Ovary (tissue), 3 donors: ENCODE results near the gene MDP1.

Experiments used
- EP300 ChIP-seq: sonication (generic); formaldehyde crosslinking; IDR thresholded peaks from one replicate; pipeline ENCODE4 v1.6.1; 2017; ENCODE audit warnings: antibody characterized with exemption
- POLR2A ChIP-seq: fragments of 450-650 bp; IDR thresholded peaks from one replicate; pipeline ENCODE4 v1.6.1; 2017; ENCODE audit warnings: antibody characterized with exemption, mild to moderate bottlenecking, moderate library complexity
- TF ChIP-seq, protein P1 (sequence below), 3 donors: fragments of 450-650 bp in 2 of 3; fragments of 200-600 bp in 1 of 3; IDR thresholded peaks; one replicate each; pipeline versions ENCODE4 v1.5.1 to v1.8.0; 2016 to 2022; ENCODE audit warnings: antibody characterized with exemption in 3 of 3, mild to moderate bottlenecking in 1 of 3
- donor health status: DM: no; HTN: no; CAD: no.

DNA sequence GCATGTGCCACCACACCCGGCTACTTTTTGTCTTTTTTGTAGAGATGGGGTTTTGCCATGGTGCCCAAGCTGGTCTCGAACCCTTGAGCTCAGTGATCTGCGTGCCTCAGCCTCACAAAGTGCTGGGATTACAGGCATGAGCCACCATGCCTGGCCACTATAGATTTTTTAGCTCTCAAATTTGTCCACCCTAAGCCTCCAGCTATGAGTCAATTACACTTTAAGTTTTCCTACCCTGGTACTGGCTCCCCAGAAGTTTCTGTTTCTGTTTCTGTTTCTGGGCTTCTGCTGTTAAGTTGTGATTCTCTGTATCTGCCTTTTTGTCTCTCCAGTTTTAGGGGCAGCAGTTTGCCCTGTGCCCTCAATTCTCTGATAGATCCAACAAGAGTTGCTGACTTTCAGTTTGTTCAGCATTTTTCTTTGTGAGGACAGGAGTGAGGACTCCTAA, 30.9 kb upstream of the MDP1 start:
- TF ChIP-seq, protein P1, sequence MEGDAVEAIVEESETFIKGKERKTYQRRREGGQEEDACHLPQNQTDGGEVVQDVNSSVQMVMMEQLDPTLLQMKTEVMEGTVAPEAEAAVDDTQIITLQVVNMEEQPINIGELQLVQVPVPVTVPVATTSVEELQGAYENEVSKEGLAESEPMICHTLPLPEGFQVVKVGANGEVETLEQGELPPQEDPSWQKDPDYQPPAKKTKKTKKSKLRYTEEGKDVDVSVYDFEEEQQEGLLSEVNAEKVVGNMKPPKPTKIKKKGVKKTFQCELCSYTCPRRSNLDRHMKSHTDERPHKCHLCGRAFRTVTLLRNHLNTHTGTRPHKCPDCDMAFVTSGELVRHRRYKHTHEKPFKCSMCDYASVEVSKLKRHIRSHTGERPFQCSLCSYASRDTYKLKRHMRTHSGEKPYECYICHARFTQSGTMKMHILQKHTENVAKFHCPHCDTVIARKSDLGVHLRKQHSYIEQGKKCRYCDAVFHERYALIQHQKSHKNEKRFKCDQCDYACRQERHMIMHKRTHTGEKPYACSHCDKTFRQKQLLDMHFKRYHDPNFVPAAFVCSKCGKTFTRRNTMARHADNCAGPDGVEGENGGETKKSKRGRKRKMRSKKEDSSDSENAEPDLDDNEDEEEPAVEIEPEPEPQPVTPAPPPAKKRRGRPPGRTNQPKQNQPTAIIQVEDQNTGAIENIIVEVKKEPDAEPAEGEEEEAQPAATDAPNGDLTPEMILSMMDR (IDR thresholded peaks at IDR 0.05): no peak
- TF ChIP-seq EP300: no peak
- no peak for TF ChIP-seq POLR2A
